NCI-H2227 treated with DMSO at 0.1 percent for 48 hours (cell line): Measurements from ENCODE around the gene SELENOI.

Source experiments
- DNase-seq: peaks from one replicate; lab custom pipeline; 2025; lab: John Stamatoyannopoulos, UW

Gene SELENOI

GRCh38 chr2:26411419-26411818 lies 65.5 kb downstream of the SELENOI start:
- DNase-seq: no peak

DNA sequence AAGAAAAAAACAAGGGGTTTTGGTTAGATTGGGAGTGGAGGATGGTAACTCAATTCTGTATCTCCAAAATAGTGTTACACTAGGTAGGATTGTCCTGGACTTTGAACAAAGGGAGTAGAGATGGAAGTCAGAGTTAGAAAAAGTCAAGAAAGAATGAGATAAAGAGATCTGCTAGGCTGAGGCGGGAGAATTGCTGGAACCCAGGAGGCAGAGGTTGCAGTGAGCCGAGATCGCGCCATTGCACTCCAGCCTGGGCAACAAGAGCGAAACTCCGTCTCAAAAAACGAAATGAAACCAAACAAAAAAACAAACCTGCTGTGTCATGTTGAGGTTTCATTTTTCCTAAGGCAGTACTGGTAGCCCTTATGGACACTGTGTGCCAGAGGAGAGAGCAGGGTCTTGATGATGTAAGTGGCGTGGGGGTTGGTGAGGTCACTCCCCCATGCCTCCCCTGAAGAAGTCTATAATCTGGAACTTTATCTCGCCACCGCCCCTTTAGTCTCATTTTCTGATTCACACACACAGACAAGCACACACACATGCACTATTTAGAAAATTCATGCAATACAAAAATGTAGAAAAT lies 66.2 kb downstream of the SELENOI start:
- DNase-seq: no peak

GRCh38 chr2:26414311-26414710 lies 68.4 kb downstream of the SELENOI start:
- DNase-seq: no peak

- DNase-seq: no peak
These were observed 76.0 kb downstream of the SELENOI start for GRCh38 chr2:26421961-26422360.

DNA sequence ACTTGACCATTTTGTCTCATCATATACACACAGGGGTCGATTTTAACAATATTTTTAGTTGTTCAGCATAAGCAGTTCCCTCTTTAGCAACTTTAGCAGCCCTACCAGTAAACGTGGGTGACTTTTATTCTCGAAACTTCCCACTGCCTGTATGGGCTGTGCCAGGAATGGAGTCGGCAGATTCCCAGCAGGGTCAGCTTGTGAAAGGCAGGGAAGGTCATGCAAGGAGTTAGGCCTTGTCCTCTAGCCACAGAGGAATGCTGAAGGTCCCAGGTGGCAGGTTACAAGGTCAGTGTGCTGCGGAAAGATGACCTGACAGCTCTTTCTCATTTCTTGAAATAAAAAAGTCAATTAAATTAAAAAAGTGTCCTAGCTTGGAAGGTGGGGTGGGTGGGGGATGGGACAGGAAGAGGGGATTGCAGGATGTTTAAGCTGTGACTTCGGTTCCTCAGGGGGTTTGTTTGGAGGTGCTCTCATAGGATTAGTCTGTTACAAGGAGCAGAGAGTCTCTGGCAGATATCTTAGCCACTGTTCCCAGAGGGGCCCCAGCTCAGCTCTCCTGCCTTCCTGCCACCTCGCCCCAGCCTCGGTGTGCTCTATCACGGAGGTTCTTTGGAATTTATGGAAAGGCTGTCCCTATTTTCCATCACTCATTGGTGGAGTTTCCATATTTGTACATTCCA lies 77.1 kb downstream of the SELENOI start:
- no peak for DNase-seq

DNA sequence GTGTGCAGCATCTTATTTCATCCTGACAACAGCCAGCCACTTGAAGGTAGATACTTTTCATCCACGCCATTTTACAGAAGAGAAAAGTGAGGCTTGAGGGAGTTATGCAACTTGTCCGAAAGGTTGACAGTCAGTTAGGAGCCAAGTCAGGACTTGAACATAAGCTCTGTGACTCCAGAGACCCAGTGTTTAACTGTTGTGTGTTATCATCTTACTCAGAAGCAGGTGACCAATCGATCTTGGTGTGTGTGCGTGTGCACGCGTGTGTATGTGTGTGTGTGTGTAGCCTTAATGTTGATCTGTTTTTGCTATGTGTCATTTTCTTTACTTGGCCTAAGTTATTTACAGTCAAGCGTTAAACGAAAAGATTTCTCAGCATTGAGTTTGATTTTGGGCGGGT lies 77.8 kb downstream of the SELENOI start:
- DNase-seq: no peak

- DNase-seq: no peak
These were observed 78.3 kb downstream of the SELENOI start for GRCh38 chr2:26424221-26424620.

DNA sequence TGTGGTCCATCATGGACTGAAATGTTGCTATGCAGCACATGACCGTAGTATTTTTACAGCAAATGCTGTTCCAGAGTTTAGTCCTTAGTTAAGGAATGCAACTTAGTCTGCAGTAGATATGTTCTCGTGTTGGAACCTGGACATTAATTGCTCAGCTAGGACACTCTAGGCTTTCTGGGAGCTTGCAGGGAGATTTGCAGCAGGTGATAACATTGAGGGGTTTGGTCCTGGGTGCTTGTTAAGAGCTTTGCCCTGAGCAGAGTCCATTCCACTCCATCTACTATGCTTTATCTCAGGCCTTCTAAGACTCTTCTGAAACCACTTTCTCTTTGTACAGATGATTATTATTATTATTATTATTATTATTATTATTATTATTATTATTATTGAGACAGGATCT lies 82.9 kb downstream of the SELENOI start:
- no peak for DNase-seq

GRCh38 chr2:26429779-26430578 lies 84.0 kb downstream of the SELENOI start:
- DNase-seq: no peak

DNA sequence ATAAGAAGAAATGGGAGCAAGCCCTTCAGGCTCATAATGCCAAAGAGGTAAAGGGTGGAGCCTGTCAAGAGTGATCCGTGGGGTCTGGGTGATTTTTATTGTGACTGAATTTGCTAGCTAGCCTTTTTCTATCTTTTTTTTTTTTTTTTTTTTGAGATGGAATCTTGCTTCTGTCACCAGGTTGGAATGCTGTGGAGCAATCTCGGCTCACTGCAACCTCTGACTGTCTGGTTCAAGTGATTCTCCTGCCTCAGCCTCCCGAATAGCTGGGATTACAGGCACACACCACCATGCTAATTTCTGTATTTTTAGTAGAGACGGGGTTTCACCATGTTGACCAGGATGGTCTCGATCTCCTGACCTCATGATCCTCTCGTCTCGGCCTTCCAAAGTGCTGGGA lies 84.9 kb downstream of the SELENOI start:
- no peak for DNase-seq

GRCh38 chr2:26432363-26432762 lies 86.4 kb downstream of the SELENOI start:
- no peak for DNase-seq

DNA sequence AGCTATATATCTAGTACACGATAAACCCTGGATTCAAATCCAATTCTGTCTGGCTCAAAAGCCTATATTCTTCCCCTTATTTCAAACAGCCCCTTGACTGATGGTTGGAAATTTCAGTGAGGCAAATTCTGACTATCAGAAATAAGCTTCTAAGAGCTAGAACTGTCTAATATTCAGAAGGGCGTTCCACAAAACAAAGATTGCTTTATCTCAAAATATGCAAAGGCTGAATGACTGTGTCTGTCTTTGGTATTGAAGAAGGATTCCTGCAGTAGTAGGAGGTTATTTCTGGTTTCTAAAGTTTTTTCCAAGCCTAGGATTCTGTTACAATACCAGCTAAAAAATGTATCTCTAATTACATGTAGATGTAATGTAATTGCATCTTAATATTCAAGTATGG lies 86.9 kb downstream of the SELENOI start:
- DNase-seq: no peak

DNA sequence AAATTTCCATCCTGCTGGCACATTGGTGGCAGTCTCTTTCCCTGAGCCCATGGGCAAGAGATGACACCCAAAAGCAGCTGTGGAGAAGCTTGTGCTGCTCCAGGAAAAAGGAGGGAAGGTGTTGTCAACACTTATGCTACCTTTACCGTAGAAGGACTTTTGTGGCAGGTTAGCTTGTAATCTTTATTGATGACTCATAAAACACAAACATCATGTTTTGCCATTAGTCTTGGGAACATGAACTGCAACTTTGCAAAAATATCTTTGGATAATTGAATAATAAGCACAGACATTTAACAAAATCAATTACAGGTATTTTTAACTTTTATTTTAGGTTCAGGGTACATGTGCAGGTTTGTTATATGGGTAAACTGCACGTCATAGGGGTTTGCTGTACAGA lies 89.2 kb downstream of the SELENOI start:
- no peak for DNase-seq

GRCh38 chr2:26438526-26438925 lies 92.6 kb downstream of the SELENOI start:
- no peak for DNase-seq

DNA sequence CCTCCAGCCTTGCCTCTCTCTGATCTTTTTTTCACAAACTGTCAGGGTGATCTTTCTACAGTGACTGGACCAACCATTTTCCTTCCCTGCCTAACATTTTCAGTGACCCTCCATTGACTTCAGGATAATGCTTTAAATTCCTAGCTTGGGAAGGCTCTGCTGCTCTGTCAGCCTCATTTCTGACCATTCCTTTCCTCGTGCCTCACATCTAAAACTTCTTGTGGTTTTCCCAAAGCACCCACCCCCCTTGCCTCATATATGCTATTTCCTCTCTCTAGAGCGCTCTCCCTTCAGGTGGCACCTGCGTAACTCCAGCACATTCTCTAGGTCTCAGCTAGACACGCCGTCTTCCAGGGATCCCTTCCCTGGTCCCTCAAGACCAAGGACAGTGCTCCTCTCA lies 93.0 kb downstream of the SELENOI start:
- no peak for DNase-seq

DNA sequence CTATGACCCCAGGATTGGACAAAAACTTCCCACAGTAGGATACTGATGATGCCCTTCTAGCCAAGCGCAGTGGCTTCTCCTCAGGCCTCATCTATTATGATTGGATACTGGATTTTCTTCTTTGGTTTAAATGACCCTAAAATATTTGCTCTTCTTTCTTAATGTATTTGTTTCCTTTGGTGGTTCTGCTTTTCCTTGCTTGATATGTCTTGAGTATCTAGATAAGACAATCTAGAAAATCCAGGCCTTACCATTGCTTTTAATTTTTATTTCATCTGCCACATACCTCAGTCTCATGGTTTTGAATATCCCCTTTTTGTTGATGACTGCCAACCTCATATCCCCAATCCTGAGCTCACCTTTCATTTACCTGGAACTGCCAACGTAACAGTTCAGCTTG lies 96.4 kb downstream of the SELENOI start:
- no peak for DNase-seq

DNA sequence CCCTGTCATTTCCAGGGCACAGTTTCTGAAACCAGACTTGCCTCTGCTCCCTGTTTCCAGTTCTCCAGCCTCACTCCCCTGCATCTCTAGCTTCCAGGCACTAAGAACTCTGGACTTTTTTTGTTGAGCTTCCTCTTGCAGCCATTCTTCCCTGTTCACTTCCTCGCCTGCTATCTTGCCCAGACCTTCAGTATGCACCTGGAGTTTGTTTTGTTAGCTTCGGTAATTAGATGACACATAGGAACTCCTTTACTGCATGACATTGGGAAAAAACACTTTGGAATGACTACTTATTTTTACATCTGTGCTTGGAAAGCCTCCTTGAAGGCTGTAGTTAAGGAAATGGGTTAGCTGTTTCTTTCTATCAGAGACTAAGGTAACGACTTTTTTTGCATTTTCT lies 96.8 kb downstream of the SELENOI start:
- DNase-seq: no peak

DNA sequence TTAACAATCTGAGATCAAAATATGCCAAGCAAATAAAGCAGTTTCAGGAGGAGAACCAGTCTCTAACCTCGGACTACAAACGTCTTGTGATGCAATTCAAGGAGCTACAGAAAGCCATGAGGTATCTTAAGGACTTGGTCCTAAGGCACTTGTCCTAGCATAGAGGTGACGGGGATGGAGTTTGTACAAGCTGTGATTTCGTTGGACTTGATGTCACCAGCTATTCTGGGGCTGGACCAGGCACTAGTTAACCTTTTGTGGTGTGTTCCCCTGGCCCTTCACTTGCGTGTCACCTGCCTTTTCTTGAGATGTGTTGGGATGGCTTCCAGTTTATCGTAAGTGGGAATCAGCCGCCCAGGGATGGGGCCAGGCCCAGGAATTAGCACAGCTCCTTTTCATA lies 98.3 kb downstream of the SELENOI start:
- no peak for DNase-seq
